ENCODE results near the gene MUSTN1. TPM values are rescaled to one million over a fixed set of nuclear protein-coding genes. Genes with fewer than 3 reads are reported as not detected.

MUSTN1 gene
- total RNA-seq, 1 donor from 2014 or later = 30.2 TPM

DNA sequence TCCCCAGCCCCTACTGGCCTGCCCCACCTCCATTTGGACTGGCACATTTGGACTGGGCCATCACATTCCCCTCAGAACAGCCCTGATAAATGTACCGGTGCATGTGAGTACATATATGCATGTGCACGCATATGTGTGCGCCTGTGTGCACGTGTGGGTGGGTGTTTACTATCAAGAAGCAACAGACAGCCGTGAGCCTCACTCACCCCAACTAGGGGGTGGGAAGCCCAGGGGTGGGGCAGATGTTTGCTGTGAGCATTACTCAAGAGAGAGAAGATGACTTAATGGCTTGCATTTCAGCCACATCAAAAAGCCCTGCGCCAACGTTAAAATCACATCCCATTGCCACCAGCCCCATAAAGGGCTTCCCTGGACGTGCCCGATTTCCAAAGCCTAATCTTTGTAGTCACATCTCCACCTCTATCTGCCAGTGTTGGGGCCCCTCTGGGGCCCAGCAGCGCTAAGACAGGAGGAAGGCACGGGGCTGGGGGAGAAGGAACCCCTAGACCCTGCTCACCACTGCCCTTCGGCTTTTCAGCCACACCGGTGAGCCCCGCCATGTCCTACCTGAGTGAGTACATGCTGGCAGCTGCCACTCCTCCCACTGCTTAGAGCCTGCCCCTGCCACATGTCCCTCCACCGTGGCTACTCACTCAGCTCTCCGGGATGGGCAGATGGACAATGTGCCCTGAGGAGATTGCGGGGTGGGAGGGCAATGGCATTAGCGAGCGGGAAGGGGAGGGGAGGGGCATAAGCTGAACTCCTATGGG lies 29.4 kb downstream of the MUSTN1 start:
- TF ChIP-seq POLR2AphosphoS5 (IDR thresholded peaks at IDR 0.05; ENCODE audit: insufficient read depth in 1 of 2, low read depth in 1 of 2) (no peak), POLR2A (IDR thresholded peaks at IDR 0.05) (no peak)
- TF ChIP-seq, protein P1, sequence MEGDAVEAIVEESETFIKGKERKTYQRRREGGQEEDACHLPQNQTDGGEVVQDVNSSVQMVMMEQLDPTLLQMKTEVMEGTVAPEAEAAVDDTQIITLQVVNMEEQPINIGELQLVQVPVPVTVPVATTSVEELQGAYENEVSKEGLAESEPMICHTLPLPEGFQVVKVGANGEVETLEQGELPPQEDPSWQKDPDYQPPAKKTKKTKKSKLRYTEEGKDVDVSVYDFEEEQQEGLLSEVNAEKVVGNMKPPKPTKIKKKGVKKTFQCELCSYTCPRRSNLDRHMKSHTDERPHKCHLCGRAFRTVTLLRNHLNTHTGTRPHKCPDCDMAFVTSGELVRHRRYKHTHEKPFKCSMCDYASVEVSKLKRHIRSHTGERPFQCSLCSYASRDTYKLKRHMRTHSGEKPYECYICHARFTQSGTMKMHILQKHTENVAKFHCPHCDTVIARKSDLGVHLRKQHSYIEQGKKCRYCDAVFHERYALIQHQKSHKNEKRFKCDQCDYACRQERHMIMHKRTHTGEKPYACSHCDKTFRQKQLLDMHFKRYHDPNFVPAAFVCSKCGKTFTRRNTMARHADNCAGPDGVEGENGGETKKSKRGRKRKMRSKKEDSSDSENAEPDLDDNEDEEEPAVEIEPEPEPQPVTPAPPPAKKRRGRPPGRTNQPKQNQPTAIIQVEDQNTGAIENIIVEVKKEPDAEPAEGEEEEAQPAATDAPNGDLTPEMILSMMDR (IDR thresholded peaks at IDR 0.05) = no peak
- Histone ChIP-seq H3K4me3 (no peak overlapping the region), H3K4me1 (no peaks in the 10 kb centered on the region), H3K9me3 (no peaks in the 10 kb centered on the region), H3K36me3 (no peaks in the 10 kb centered on the region), H3K27ac (no peak overlapping the region), H3K27me3 (no peaks in the 10 kb centered on the region)
- DNase-seq (ENCODE audit: extremely low spot score in 2 of 2) = no peak
- intact Hi-C loops (cut with DNase I) = loop anchor here (5.0 kb wide), 1 partner anchor 722 kb away; no protein-coding TSS in a partner anchor

GRCh38 chr3:52801839-52802238 lies 33.0 kb downstream of the MUSTN1 start:
- TF ChIP-seq POLR2A (IDR thresholded peaks at IDR 0.05) (no peak), POLR2AphosphoS5 (IDR thresholded peaks at IDR 0.05; ENCODE audit: insufficient read depth in 1 of 2, low read depth in 1 of 2) (no peak)
- TF ChIP-seq, protein P1 (IDR thresholded peaks at IDR 0.05) = no peak
- H3K4me3 ChIP-seq = no peak overlapping the region
- no peak for DNase-seq (ENCODE audit: extremely low spot score in 2 of 2)
- intact Hi-C loops (cut with DNase I) = no loop called here
- no peaks in the 10 kb centered on the region for H3K4me1 ChIP-seq
- no peak overlapping the region for H3K27ac ChIP-seq
- H3K27me3 ChIP-seq = no peaks in the 10 kb centered on the region
- H3K9me3 ChIP-seq = no peaks in the 10 kb centered on the region
- H3K36me3 ChIP-seq = no peaks in the 10 kb centered on the region

- TF ChIP-seq, protein P1 (IDR thresholded peaks at IDR 0.05) = no peak
- TF ChIP-seq POLR2AphosphoS5 (IDR thresholded peaks at IDR 0.05; ENCODE audit: insufficient read depth in 1 of 2, low read depth in 1 of 2) = no peak
- TF ChIP-seq POLR2A (IDR thresholded peaks at IDR 0.05) = no peak
- H3K4me3 ChIP-seq = no peak overlapping the region
- no peaks in the 10 kb centered on the region for H3K27me3 ChIP-seq
- H3K4me1 ChIP-seq = no peaks in the 10 kb centered on the region
- no peak overlapping the region for H3K27ac ChIP-seq
- DNase-seq (ENCODE audit: extremely low spot score in 2 of 2) = no peak
- H3K9me3 ChIP-seq = no peaks in the 10 kb centered on the region
- intact Hi-C loops (cut with DNase I) = no loop called here
- no peaks in the 10 kb centered on the region for H3K36me3 ChIP-seq
Measured at GRCh38 chr3:52800079-52800478, 34.7 kb downstream of the MUSTN1 start.

GRCh38 chr3:52798978-52799476 lies 35.8 kb downstream of the MUSTN1 start:
- no peak overlapping the region for H3K27ac ChIP-seq

More at GRCh38 chr3:52798978-52799476, 35.8 kb downstream of the MUSTN1 start:
- Histone ChIP-seq H3K27me3 (no peaks in the 10 kb centered on the region), H3K4me1 (no peaks in the 10 kb centered on the region), H3K9me3 (no peaks in the 10 kb centered on the region), H3K36me3 (no peaks in the 10 kb centered on the region), H3K4me3 (no peak overlapping the region)
- intact Hi-C loops (cut with DNase I) = no loop called here
- TF ChIP-seq, protein P1 (IDR thresholded peaks at IDR 0.05) = no peak
- TF ChIP-seq POLR2A (IDR thresholded peaks at IDR 0.05) (no peak), POLR2AphosphoS5 (IDR thresholded peaks at IDR 0.05; ENCODE audit: insufficient read depth in 1 of 2, low read depth in 1 of 2) (no peak)
- no peak for DNase-seq (ENCODE audit: extremely low spot score in 2 of 2)
